HCEC 1CT (cell line): ENCODE results near the gene ZNF222.

Source experiments
- DNase-seq: peaks from one replicate; pipeline ENCODE4 v3.0.0-alpha.2; 2017

The ZNF222 gene

DNA sequence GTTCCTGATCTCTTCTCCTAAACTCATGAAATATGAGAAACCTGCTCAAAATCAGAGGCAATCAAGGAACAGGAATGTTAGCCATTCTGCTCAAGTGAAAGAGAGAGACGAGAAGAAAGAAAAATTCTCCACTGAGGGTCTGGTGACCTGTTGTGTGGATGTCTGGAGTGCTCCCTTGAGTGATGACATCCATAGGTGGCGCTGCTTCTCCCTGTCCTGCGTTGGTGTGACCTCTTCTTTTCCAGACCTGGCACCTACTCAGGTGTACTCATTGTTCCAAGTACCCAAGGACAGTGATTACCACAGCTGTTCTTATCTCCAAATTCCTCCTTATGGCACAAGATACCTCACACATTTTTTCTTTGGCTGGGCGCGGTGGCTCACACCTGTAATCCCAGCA lies 30.7 kb downstream of the ZNF222 start:
- no peak for DNase-seq

GRCh38 chr19:44059229-44059628 lies 34.0 kb downstream of the ZNF222 start:
- DNase-seq, result no peak

- no peak for DNase-seq
Measured at GRCh38 chr19:44061038-44061437, 35.9 kb downstream of the ZNF222 start.

DNA sequence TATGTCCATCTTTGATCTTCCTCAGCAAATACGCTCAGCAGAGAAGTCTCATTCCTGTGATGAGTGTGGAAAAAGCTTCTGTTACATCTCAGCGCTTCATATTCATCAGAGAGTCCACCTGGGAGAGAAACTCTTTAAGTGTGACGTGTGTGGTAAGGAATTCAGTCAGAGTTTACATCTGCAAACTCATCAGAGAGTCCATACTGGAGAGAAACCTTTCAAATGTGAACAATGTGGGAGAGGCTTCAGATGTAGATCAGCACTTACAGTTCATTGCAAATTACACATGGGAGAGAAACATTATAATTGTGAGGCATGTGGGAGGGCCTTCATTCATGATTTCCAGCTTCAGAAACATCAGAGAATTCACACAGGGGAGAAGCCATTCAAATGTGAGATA lies 41.1 kb downstream of the ZNF222 start:
- DNase-seq, result no peak

DNA sequence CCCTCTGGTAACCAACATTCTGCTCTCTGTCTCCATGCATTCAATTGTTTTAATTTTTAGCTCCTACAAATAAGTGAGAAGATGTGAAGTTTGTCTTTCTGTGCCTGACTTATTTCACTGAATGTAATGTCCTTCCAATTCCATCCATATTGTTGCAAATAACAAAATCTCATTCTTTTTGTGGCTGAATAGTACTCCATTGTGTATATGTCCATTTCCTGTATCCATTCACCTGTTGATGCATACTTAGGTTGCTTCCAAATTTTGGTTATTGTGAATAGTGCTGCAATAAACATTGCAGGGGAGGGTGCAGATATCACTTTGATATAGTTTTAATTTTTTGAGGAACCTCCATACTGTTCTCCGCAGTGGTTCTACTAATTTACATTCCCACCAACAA lies 44.2 kb downstream of the ZNF222 start:
- DNase-seq, result no peak

- DNase-seq, result peak; percentile 87
Measured at GRCh38 chr19:44071824-44072542, 46.8 kb downstream of the ZNF222 start, which contains the start of gene ZNF284. ZNF284 (plus strand) TSS chr19:44072159; CDS start chr19:44076390, 4,231 bp downstream.

DNA sequence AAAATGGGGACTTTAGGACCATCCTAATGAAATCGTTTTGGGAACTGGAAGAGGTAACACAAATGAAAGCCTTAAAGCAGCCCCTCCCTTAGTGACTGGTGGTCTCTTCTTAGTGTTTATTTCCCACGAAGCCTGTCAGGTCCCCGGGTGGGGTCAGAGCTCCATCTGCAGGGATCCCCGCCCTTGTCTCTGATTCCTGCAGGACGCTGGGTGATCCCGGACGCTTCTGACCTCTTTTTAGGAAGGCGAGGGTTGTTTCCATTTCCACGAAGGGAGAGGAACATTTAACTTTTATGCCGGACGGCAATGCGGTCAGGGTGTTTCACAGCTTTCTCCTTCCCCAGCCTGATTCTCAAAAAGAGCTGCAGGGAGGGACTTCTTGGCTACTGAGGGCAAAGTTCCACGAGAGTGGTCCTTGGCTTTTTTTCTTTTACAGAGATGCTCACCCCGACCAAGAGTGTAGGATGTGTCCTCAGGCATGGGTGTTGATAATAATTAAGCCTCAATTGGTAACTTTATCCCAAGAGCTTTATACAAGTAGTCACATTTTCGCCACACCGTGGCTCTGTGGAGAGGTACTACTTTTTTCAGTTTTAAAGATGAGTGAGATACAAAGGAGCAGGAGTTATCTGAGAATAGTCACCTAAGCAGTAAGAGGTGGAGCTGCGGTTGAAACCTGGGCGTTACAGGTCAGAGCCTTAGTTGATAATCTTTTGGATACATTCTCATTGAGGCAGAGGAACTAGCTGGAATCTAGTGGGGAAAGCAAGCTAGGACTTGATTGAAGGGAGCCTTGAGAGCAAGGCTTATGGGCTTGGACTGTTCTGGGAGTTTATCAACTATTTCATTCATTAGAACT lies 47.6 kb downstream of the ZNF222 start:
- DNase-seq, result peak; percentile 10

- no peak for DNase-seq
Measured at GRCh38 chr19:44076325-44076724, 51.1 kb downstream of the ZNF222 start.
